GM12872 (cell line): ENCODE measurements around the gene GALNT17.

Experiments
- TF ChIP-seq, protein P1 (sequence below): IDR thresholded peaks from 3 replicates; pipeline ENCODE4 v1.5.1; 2011; ENCODE audit warnings: low read depth, mild to moderate bottlenecking, low read length, moderate library complexity; ENCODE audit not compliant: insufficient read depth

The GALNT17 gene

DNA sequence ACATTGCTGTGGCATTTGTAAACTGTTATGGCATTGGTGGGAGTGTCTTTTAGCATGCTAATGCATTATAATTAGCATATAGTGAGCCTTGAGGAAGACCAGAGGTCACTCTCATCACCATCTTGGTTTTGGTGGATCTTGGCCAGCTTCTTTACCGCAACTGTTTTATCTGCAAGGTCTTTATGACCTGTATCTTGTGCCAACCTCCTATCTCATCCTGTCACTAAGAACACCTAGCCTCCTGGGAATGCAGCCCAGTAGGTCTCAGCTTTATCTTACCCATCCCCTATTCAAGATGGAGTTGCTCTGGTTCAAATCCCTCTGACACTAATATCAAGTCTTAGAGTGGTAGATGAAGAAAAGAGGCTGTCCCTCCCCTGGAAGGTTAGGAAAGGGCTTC is 506.2 kb downstream of the GALNT17 start:
- TF ChIP-seq, protein P1, sequence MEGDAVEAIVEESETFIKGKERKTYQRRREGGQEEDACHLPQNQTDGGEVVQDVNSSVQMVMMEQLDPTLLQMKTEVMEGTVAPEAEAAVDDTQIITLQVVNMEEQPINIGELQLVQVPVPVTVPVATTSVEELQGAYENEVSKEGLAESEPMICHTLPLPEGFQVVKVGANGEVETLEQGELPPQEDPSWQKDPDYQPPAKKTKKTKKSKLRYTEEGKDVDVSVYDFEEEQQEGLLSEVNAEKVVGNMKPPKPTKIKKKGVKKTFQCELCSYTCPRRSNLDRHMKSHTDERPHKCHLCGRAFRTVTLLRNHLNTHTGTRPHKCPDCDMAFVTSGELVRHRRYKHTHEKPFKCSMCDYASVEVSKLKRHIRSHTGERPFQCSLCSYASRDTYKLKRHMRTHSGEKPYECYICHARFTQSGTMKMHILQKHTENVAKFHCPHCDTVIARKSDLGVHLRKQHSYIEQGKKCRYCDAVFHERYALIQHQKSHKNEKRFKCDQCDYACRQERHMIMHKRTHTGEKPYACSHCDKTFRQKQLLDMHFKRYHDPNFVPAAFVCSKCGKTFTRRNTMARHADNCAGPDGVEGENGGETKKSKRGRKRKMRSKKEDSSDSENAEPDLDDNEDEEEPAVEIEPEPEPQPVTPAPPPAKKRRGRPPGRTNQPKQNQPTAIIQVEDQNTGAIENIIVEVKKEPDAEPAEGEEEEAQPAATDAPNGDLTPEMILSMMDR: no peak

DNA sequence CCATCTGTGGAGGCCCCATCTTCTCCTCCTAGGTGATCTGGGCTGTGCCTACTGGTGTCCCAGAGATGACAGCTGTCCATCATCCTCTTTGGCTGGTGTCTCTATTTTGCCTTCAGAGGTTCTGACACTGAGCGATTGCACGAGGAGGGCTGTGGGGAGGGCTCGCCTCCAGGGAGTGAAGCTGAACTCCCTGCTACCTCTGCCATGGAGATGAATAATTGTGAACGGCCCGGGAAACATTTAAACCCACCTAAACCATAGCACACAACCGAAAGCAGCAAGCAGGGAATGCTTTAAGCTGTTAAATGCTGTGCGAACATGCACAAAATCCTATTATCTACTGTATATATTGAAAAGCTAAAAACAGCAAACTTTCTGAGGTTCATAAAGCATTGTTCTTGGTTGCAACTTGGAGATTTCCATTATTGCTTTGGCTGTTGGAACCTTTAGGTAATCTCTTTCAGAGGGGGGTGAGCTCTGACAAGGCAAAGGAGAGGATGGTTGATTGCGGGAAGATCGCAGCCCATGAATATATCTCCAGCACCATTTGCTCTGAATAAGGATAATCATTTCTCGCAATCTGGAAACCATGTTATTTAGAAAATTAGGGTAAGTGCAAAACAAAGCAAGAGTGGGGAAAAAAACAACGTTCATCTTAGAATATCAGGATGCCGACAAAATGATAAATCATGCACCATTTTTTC is 507.6 kb downstream of the GALNT17 start:
- TF ChIP-seq, protein P1: no peak

DNA sequence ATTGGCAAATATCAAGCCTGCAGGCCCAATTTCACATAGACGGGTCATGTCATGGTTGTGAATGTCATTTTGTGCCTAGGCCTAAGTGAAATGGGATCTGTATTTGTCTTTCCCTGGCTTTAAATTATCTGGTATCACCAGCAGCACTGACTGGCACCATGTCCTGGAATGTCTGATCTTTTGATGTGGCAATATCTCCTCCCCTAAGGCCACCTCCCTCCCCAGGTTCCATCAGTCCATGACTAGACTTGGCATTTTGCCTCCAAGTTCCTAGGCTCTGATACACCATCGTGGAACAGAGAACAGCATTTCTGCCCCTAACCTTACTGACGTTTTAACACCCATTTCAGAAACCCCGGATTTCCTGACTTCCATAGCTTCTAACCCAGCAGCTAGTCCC is 513.9 kb downstream of the GALNT17 start:
- TF ChIP-seq, protein P1: no peak

DNA sequence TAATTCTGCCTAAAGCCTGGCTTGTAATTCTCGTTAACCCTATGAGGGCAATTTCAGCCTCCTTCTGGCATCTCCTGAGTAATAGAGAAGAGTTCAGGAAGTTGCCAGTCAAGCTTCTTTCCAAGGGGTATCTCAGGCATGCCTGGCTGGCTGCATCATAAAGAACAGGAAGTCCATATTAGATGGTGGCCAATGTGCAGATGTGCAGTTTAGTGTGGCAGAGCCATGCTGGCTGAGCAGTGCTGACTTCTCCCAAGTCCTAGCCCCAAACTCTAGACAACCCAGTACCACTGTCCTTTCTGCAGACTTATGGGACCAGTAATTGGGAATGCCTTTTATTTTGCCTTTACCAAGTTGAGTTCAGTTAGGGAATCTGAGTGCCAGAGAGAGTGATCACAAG is 517.9 kb downstream of the GALNT17 start:
- TF ChIP-seq, protein P1: no peak

DNA sequence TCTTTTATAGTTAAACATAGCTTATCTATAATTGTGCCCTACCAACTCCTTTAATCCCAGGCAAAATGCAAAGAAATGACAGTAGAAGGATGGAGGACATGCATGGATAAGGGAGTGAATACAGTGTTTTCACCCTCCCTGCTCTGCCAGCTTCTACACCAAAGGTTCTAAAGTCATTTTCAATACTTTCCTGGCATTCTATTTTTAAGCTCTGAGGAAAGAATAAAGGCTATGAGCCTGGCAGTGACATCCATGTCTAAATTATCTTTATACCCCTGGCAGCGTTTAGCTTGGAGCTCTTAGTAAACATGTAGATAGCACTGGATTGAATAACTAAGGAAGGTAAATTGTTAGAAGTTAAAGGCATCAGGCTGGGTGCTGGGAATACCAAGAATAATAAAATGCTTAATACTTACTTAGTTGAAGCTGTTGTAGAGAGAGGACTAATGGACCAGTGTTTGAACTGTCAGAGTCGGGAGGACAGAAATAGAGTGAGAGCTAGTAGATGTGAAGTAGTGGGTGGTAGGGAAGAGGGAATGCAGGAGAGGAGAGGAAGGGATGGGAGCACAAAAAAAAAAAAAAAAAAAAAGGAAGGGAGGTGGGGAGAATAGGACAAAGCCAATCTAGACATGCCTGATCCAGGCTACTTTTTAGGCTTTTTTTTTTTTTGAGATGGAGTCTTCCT is 518.9 kb downstream of the GALNT17 start:
- TF ChIP-seq, protein P1: no peak

DNA sequence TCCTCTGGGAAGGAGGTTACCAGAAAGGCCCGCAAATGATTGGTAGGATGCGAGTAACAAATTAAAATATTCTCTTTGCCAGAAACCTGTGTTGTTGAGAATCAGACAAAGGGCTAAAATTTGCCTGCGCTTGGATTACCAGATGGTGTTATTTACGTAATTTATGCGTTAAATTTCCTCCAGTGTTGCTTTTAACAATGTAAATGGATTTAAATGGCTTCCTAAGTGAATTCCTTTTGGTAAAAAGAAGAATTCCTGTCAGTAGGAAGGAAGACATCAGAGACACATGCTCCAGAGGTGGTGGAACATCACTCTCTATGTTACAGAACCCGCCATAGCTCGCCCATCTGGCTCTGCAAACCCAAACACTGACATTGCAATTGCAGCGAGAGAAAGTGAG is 520.6 kb downstream of the GALNT17 start:
- TF ChIP-seq, protein P1: no peak

DNA sequence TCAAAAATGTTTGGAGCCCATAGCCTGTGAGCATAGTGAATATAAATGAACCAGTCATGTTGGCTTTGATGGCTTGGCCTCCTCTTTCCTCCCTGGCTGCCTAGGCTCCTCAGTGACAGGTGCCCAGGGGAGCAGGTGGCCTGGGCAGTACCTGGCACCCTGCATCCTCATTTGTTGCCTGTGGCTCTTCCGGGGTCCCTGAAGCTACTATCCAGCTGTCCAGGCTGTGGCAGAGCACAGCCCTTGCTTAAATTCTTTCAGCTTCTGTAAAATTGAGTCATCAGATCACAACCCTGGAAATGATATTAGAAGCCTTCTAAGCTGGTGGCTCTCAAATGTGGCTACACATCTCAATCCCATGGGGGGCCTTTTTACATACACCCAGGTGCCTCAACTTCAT is 525.4 kb downstream of the GALNT17 start:
- TF ChIP-seq, protein P1: no peak
